T-helper 1 cell treated with Interleukin-12 subunit alpha and Interleukin-12 subunit beta and Interleukin-4 antibody, amounts not matched to agents 30 μg/mL and 1 μg/mL, for 36 hours (primary cell): ENCODE results near the gene IQCE.

Experiments used
- H3K27ac Mint-ChIP-seq: one replicate; pipeline ENCODE4 v1.8.0; 2021; ENCODE audit warnings: mild to moderate bottlenecking, mixed read lengths
- H3K27me3 Mint-ChIP-seq: one replicate; pipeline ENCODE4 v1.8.0; 2021; ENCODE audit warnings: low read depth, mixed read lengths
- H3K36me3 Mint-ChIP-seq: one replicate; pipeline ENCODE4 v1.8.0; 2021; ENCODE audit warnings: low read depth, mixed read lengths
- H3K4me1 Mint-ChIP-seq: one replicate; pipeline ENCODE4 v1.8.0; 2021; ENCODE audit warnings: low read depth, mixed read lengths
- H3K4me3 Mint-ChIP-seq: one replicate; pipeline ENCODE4 v1.8.0; 2021; ENCODE audit warnings: mild to moderate bottlenecking, moderate library complexity, mixed read lengths
- H3K9me3 Mint-ChIP-seq: one replicate; pipeline ENCODE4 v1.8.0; 2021; ENCODE audit warnings: mixed read lengths

The IQCE gene

DNA sequence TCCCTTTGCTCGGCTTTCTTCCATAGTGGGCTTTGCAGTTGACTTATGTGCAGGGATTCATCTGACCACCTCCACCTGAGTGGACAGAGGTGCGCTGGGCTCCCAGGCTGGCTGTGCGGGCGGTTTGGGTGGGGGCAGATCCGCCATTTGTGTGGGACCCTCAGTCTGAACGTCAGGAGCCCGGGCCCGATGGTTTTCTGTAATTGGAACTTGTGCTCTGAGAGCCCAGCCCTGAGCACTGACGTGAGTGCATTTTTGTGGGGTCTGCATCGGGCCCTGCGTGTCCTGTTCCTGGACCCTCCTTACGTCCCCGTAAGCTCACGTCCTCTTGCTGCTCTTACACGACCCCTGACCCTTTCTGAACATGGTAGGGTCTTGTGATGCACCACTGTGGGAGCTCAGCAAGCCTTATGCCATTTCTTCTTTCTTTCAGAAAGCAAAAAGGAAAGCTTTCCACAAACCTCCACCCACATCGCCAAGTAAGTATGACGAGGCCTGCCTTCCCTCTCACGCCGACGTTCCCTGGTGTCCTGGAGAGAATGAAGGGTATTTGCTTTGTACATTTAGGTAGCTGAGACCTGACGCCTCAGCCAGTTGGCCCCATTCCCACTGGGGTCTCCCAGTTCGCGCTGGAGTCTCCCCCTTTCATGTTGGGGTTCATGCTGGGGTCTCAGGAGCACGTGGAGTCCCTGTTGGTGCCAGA lies 9.9 kb downstream of the IQCE start:
- Mint-ChIP-seq H3K36me3 (peaks cover 7% of the 10 kb centered on the region), H3K4me1 (peaks cover 2% of the 10 kb centered on the region), H3K27ac (no peak overlapping the region), H3K4me3 (no peak overlapping the region), H3K9me3 (no peaks in the 10 kb centered on the region), H3K27me3 (no peaks in the 10 kb centered on the region)

DNA sequence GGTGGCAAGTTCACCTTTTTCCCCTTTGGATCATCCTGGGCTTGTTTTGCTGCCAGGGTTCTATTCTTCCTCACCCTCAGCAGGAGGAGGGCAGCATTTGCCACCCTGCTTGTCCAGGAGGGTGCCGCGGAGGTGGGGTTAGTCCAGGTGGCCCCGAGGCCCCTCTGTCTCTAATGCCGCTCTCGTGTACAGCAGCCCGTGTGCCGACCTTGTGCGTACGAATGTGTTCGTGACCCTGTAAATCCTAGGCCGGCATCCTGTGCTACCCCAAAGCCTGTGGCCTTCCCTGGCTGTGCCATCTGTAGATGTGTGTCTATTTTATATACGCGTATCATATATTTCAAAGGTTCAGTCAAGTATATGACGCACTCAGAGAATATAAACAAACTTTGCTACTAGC lies 10.6 kb downstream of the IQCE start:
- H3K4me3 Mint-ChIP-seq: no peak overlapping the region
- peaks cover 6% of the 10 kb centered on the region for H3K36me3 Mint-ChIP-seq
- no peaks in the 10 kb centered on the region for H3K27me3 Mint-ChIP-seq
- no peak overlapping the region for H3K27ac Mint-ChIP-seq
- peaks cover 2% of the 10 kb centered on the region for H3K4me1 Mint-ChIP-seq
- H3K9me3 Mint-ChIP-seq: no peaks in the 10 kb centered on the region

GRCh38 chr7:2570021-2570420 lies 11.2 kb downstream of the IQCE start:
- Mint-ChIP-seq H3K4me1 (peaks cover 4% of the 10 kb centered on the region), H3K27me3 (no peaks in the 10 kb centered on the region), H3K36me3 (peaks cover 8% of the 10 kb centered on the region), H3K4me3 (no peak overlapping the region), H3K9me3 (no peaks in the 10 kb centered on the region), H3K27ac (no peak overlapping the region)

GRCh38 chr7:2571409-2571808 lies 12.6 kb downstream of the IQCE start:
- Mint-ChIP-seq H3K27me3 (no peaks in the 10 kb centered on the region), H3K36me3 (peaks cover 7% of the 10 kb centered on the region), H3K4me1 (peaks cover 4% of the 10 kb centered on the region), H3K27ac (no peak overlapping the region), H3K4me3 (no peak overlapping the region), H3K9me3 (no peaks in the 10 kb centered on the region)

DNA sequence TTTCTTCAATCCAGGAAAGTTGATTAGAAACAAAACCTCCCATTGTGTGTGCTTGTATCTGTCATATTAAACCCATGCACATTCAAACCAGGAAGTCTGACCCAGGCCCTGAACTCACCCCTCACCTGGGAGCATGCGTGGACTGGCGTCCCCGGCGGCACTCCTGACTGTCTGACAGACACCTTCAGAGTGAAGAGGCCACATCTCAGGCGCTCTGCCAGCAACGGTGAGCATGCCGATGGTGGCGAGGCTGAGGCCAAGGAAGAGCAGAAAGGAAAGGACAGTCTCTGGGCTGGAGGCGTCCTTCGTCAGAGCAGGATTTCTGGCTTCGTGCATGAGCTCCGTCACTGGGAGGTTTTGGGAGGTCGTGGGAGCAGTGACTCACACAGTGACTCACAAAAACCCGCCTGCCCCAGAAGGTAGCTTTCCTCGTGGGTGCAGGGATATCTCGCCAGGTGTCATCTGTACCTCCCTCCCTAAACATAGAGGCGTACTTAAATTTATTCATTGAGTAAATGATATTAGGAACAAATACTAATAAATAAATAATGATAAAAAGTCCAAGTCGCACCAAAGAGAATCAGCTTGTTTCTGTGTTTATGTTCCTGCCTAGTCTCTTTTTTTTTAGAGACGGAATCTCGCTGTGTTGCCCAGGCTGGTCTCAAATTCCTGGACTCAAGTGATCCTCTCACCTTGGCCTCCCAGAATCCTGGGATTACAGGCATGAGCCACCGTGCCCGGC lies 13.5 kb downstream of the IQCE start:
- H3K36me3 Mint-ChIP-seq: peaks cover 7% of the 10 kb centered on the region
- H3K4me1 Mint-ChIP-seq: peaks cover 4% of the 10 kb centered on the region
- H3K4me3 Mint-ChIP-seq: no peak overlapping the region
- H3K9me3 Mint-ChIP-seq: no peaks in the 10 kb centered on the region
- H3K27ac Mint-ChIP-seq: no peak overlapping the region
- no peaks in the 10 kb centered on the region for H3K27me3 Mint-ChIP-seq

DNA sequence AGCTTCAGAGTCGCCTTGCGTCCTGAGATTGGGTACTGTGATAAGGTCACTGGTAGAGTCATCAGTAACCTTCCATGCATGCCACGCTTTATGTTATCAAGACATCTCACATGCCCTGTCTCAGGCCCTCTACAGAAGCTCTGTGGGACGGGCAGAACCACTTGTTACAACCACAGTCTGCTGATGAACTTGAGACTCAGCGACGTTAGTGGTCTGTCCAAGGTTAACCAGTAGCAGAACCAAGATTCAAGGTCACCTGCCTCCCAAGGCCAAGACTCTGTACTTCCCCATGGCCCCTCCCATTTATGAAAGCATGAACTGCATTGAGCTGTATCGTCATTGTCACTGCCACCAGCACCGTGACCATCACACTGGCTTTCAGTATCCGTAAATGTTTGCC lies 15.0 kb downstream of the IQCE start:
- Mint-ChIP-seq H3K27me3 (no peaks in the 10 kb centered on the region), H3K27ac (no peak overlapping the region), H3K36me3 (peaks cover 7% of the 10 kb centered on the region), H3K4me3 (no peak overlapping the region), H3K4me1 (peaks cover 4% of the 10 kb centered on the region), H3K9me3 (no peaks in the 10 kb centered on the region)

GRCh38 chr7:2575046-2575732 lies 16.4 kb downstream of the IQCE start:
- Mint-ChIP-seq H3K27me3 (no peaks in the 10 kb centered on the region), H3K36me3 (peaks cover 7% of the 10 kb centered on the region), H3K9me3 (no peaks in the 10 kb centered on the region), H3K27ac (no peak overlapping the region), H3K4me1 (peaks cover 4% of the 10 kb centered on the region), H3K4me3 (no peak overlapping the region)

GRCh38 chr7:2575733-2576340 lies 17.1 kb downstream of the IQCE start:
- Mint-ChIP-seq H3K4me1 (peaks cover 4% of the 10 kb centered on the region), H3K27ac (no peak overlapping the region), H3K27me3 (no peaks in the 10 kb centered on the region), H3K36me3 (peaks cover 7% of the 10 kb centered on the region), H3K4me3 (no peak overlapping the region), H3K9me3 (no peaks in the 10 kb centered on the region)

GRCh38 chr7:2576742-2577491 lies 18.1 kb downstream of the IQCE start:
- H3K27ac Mint-ChIP-seq: no peak overlapping the region
- no peaks in the 10 kb centered on the region for H3K9me3 Mint-ChIP-seq
- H3K4me1 Mint-ChIP-seq: peaks cover 4% of the 10 kb centered on the region
- no peaks in the 10 kb centered on the region for H3K27me3 Mint-ChIP-seq
- H3K36me3 Mint-ChIP-seq: peaks cover 7% of the 10 kb centered on the region
- no peak overlapping the region for H3K4me3 Mint-ChIP-seq

DNA sequence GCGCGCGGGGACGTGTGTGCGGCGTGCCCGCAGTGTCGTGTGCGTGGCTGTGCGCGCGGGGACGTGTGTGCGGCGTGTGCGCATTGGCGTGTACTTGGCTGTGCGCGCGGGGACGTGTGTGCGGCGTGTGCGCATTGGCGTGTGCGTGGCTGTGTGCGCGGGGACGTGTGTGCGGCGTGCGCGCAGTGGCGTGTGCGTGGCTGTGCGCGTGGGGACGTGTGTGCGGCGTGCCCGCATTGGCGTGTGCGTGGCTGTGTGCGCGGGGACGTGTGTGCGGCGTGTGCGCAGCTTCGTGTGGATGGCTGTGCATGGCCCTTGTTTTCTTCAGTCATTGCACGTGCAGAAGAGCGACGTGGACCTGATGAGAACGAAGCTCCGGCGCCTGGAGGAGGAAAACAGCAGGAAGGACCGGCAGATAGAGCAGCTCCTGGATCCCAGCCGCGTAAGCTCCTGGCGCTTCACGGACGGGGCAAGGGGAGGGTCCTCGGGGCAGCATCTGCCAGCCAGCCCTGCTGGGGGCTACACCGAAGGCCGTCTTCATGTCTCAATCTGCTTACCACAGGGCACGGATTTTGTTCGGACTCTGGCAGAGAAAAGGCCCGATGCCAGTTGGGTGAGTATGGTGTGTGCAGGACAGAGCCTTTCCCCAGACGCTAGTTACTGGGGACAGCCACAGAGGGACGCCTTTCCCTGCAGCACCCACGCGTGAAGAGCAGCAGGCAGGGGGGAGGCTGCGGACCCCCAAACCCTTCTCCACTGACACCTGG lies 19.3 kb downstream of the IQCE start:
- Mint-ChIP-seq H3K27me3 (no peaks in the 10 kb centered on the region), H3K4me3 (no peak overlapping the region), H3K36me3 (peaks cover 5% of the 10 kb centered on the region), H3K27ac (no peak overlapping the region), H3K9me3 (no peaks in the 10 kb centered on the region), H3K4me1 (peaks cover 2% of the 10 kb centered on the region)

GRCh38 chr7:2580636-2581035 lies 21.9 kb downstream of the IQCE start:
- H3K4me3 Mint-ChIP-seq: no peak overlapping the region
- H3K36me3 Mint-ChIP-seq: no peaks in the 10 kb centered on the region
- no peaks in the 10 kb centered on the region for H3K27me3 Mint-ChIP-seq
- no peak overlapping the region for H3K27ac Mint-ChIP-seq
- no peaks in the 10 kb centered on the region for H3K4me1 Mint-ChIP-seq
- no peaks in the 10 kb centered on the region for H3K9me3 Mint-ChIP-seq

DNA sequence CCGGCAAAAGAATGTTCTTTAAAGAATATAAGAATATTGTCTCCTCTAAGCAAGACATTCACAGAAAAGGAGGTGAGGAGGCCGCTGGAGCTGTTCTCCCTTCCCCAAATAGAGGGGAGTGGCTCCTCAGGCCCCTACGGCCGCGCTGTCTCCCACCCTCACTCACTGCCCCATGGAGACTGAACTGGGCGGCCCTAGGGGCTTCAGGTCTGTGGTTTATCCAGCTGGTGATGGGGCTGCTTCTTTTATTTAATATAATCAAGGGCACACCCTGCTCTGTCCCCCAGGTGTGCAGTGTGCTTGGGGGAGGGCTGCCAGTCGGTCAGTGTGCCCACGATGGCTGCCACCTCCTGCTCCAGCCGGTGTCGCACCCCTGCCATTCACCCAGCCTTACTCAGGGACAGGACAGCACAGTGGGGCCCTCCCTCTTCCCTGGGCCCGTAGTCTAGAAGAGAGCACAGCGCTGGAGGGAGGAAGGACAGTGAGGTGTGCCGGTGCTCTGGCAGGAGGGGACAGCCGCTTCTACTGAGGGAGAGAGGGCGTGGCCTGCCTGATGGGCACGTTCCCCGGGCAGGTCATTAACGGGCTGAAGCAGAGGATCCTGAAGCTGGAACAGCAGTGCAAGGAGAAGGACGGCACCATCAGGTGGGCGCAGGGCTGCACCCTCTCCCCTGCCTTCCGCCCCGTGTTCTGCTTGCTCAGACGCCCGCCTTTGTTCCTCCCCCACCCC lies 23.4 kb downstream of the IQCE start:
- H3K9me3 Mint-ChIP-seq: no peaks in the 10 kb centered on the region
- H3K36me3 Mint-ChIP-seq: no peaks in the 10 kb centered on the region
- no peak overlapping the region for H3K4me3 Mint-ChIP-seq
- H3K27me3 Mint-ChIP-seq: no peaks in the 10 kb centered on the region
- H3K27ac Mint-ChIP-seq: no peak overlapping the region
- H3K4me1 Mint-ChIP-seq: no peaks in the 10 kb centered on the region
